Brain microvascular endothelial cell (primary cell): Measurements from ENCODE around the gene CCDC3.

Experiments used
- DNase-seq: peaks from one replicate; pipeline ENCODE4 v3.0.0-alpha.2; 2020
- H3K27ac ChIP-seq: fragments of 250-450 bp; sonication (Bioruptor Pico); 2 replicates; pipeline ENCODE4 v1.5.1; 2020; ENCODE audit warnings: mild to moderate bottlenecking, moderate library complexity
- H3K27me3 ChIP-seq: fragments of 250-450 bp; sonication (Bioruptor Pico); replicated peaks from 2 replicates; pipeline ENCODE4 v1.5.1; 2020; ENCODE audit warnings: mild to moderate bottlenecking
- H3K36me3 ChIP-seq: fragments of 250-450 bp; sonication (Bioruptor Pico); replicated peaks from 2 replicates; pipeline ENCODE4 v1.5.1; 2020; ENCODE audit warnings: mild to moderate bottlenecking
- H3K4me3 ChIP-seq: 2 replicates; pipeline ENCODE4 v1.5.1; 2011; ENCODE audit warnings: low read depth, mild to moderate bottlenecking, control low read depth, low read length, moderate library complexity
- CTCF ChIP-seq: IDR thresholded peaks from 2 replicates; pipeline ENCODE4 v1.5.1; 2011; ENCODE audit warnings: low read depth, mild to moderate bottlenecking, moderate library complexity, low read length, control low read depth, inconsistent platforms; ENCODE audit errors: missing control alignments
- in situ Hi-C: cut with HindIII; loops from 2 replicates; pipeline ENCODE4 v1.10.0; 2017; ENCODE audit warnings: low sequenced_read_pairs, low pct_ligation_motif_present

CCDC3 gene

GRCh38 chr10:12877150-12877549 lies 124.4 kb downstream of the CCDC3 start:
- no peaks in the 10 kb centered on the region for H3K36me3 ChIP-seq
- TF ChIP-seq CTCF = no peak
- no peak overlapping the region for H3K4me3 ChIP-seq
- H3K27ac ChIP-seq = no peak overlapping the region
- H3K27me3 ChIP-seq = no peaks in the 10 kb centered on the region
- in situ Hi-C loops = no loop called here
- no peak for DNase-seq

- no peak for DNase-seq
- H3K27me3 ChIP-seq = no peaks in the 10 kb centered on the region
- no peaks in the 10 kb centered on the region for H3K36me3 ChIP-seq
- TF ChIP-seq CTCF = no peak
- in situ Hi-C loops = no loop called here
- H3K27ac ChIP-seq = no peak overlapping the region
- no peak overlapping the region for H3K4me3 ChIP-seq
These were observed 125.2 kb downstream of the CCDC3 start for GRCh38 chr10:12876266-12876665.

- no peak overlapping the region for H3K27ac ChIP-seq
- H3K27me3 ChIP-seq = no peaks in the 10 kb centered on the region
- DNase-seq = no peak
- in situ Hi-C loops = no loop called here
- TF ChIP-seq CTCF = no peak
- no peaks in the 10 kb centered on the region for H3K36me3 ChIP-seq
- H3K4me3 ChIP-seq = no peak overlapping the region
These were observed 126.4 kb downstream of the CCDC3 start for GRCh38 chr10:12875100-12875499.

- DNase-seq = no peak
- H3K36me3 ChIP-seq = no peaks in the 10 kb centered on the region
- no peak for TF ChIP-seq CTCF
- H3K4me3 ChIP-seq = no peak overlapping the region
- H3K27ac ChIP-seq = no peak overlapping the region
- in situ Hi-C loops = no loop called here
- H3K27me3 ChIP-seq = no peaks in the 10 kb centered on the region
These were observed 127.0 kb downstream of the CCDC3 start for GRCh38 chr10:12874501-12874900.

GRCh38 chr10:12873172-12873571 lies 128.3 kb downstream of the CCDC3 start:
- Histone ChIP-seq H3K27ac (no peak overlapping the region), H3K27me3 (no peaks in the 10 kb centered on the region), H3K36me3 (no peaks in the 10 kb centered on the region), H3K4me3 (no peak overlapping the region)
- in situ Hi-C loops = no loop called here
- no peak for DNase-seq
- no peak for TF ChIP-seq CTCF

DNA sequence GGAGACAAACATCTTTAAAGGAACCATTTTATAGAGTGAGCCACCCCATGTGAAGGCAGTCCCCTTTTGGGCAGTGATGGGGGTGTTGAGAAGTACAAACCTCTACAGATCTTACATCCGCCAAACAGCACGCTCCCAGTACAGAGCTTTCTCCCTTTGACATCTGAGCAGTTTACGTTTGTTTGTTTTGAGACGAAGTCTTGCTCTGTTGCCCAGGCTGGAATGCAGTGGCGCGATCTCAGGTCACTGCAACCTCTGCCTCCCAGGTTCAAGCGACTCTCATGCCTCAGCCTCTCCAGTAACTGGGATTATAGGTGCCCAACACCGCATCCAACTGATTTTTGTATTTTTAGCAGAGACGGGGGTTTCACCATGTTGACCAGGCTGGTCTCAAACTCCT lies 128.9 kb downstream of the CCDC3 start:
- no peak for DNase-seq
- H3K36me3 ChIP-seq = no peaks in the 10 kb centered on the region
- H3K27ac ChIP-seq = no peak overlapping the region
- no peaks in the 10 kb centered on the region for H3K27me3 ChIP-seq
- in situ Hi-C loops = no loop called here
- no peak for TF ChIP-seq CTCF
- no peak overlapping the region for H3K4me3 ChIP-seq
